Breast epithelium (tissue), 3 donors: ENCODE results near the gene ZNF514.

Source experiments
- POLR2AphosphoS5 ChIP-seq, 3 donors: sonication (generic); formaldehyde crosslinking; IDR thresholded peaks; one replicate each; pipeline ENCODE4 v1.6.1; 2017; ENCODE audit warnings: antibody characterized with exemption in 3 of 3
- TF ChIP-seq, protein P1 (sequence below), 3 donors: fragments of 450-650 bp; IDR thresholded peaks; one replicate each; pipeline ENCODE4 v1.5.1; 2016 to 2017; ENCODE audit warnings: antibody characterized with exemption in 3 of 3, mild to moderate bottlenecking in 3 of 3, moderate library complexity in 3 of 3

DNA sequence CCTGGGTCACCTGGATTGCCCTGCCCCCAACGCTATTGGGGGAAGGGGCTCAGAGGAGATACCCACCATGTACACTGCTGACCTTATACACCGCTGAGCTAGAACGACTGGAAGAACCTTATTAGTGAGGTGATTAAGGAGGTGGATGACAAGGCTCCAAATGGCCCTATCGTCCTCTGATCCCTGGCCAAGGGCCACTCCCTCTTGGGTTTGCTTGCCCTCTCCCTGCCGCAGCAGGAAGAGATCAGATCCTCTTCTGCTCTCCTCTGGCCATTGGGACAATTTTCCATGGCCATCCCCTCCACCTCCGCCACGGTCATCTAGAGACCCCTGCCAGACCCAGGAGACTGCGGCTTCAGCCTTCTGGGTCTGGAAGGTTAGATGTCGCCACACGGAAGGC lies 1.2 kb downstream of the ZNF514 start:
- TF ChIP-seq, protein P1, sequence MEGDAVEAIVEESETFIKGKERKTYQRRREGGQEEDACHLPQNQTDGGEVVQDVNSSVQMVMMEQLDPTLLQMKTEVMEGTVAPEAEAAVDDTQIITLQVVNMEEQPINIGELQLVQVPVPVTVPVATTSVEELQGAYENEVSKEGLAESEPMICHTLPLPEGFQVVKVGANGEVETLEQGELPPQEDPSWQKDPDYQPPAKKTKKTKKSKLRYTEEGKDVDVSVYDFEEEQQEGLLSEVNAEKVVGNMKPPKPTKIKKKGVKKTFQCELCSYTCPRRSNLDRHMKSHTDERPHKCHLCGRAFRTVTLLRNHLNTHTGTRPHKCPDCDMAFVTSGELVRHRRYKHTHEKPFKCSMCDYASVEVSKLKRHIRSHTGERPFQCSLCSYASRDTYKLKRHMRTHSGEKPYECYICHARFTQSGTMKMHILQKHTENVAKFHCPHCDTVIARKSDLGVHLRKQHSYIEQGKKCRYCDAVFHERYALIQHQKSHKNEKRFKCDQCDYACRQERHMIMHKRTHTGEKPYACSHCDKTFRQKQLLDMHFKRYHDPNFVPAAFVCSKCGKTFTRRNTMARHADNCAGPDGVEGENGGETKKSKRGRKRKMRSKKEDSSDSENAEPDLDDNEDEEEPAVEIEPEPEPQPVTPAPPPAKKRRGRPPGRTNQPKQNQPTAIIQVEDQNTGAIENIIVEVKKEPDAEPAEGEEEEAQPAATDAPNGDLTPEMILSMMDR (IDR thresholded peaks at IDR 0.05) = no peak
- TF ChIP-seq POLR2AphosphoS5 (IDR thresholded peaks at IDR 0.05) = no peak
